Putamen (tissue), 1 donor: ENCODE data around the gene SDR42E1.
A peak's percentile ranks its signal among the peaks of the same experiment; 100 is the strongest.
"Not testable (repeated sequence)": the region's sequence is repeated elsewhere in the genome, so short reads cannot be mapped to it uniquely, and the experiment has no call there.

Experiments
- DNase-seq: peaks from one replicate; pipeline ENCODE4 v3.0.0-alpha.2; 2016; ENCODE audit warnings: low spot score

Gene SDR42E1

GRCh38 chr16:82037251-82037650 lies 26.0 kb upstream of the SDR42E1 start:
- no peak for DNase-seq

- no peak for DNase-seq
These were observed 23.8 kb upstream of the SDR42E1 start, which contains the start of gene HSD17B2 for GRCh38 chr16:82034981-82035612. Gene HSD17B2, plus strand, starts transcription at chr16:82035253. Its CDS starts 172 bp downstream, at chr16:82035425.

- DNase-seq = no peak
These were observed 22.5 kb upstream of the SDR42E1 start for GRCh38 chr16:82033683-82034300.

GRCh38 chr16:82033006-82033405 lies 21.7 kb upstream of the SDR42E1 start:
- no peak for DNase-seq

- DNase-seq = peak; percentile 33
These were observed 20.1 kb upstream of the SDR42E1 start for GRCh38 chr16:82031116-82032084.

- DNase-seq = no peak
These were observed 16.4 kb upstream of the SDR42E1 start for GRCh38 chr16:82027629-82028064.

GRCh38 chr16:82024883-82025282 lies 13.6 kb upstream of the SDR42E1 start:
- no peak for DNase-seq

- DNase-seq = peak; percentile 71
These were observed 13.0 kb upstream of the SDR42E1 start for GRCh38 chr16:82024316-82024715.

- DNase-seq = no peak
These were observed 11.9 kb upstream of the SDR42E1 start for GRCh38 chr16:82023206-82023605.

- DNase-seq = no peak
These were observed 8.8 kb upstream of the SDR42E1 start for GRCh38 chr16:82020051-82020450.

GRCh38 chr16:82019535-82019934 lies 8.3 kb upstream of the SDR42E1 start:
- no peak for DNase-seq

- DNase-seq = no peak
These were observed 6.8 kb upstream of the SDR42E1 start for GRCh38 chr16:82017911-82018568.

GRCh38 chr16:82016964-82017363 lies 5.7 kb upstream of the SDR42E1 start:
- no peak for DNase-seq

- DNase-seq = no peak
These were observed 5.0 kb upstream of the SDR42E1 start for GRCh38 chr16:82016263-82016662.

- no peak for DNase-seq
These were observed 1.9 kb upstream of the SDR42E1 start for GRCh38 chr16:82013139-82013538.

- no peak for DNase-seq
These were observed 621 bp downstream of the SDR42E1 start for GRCh38 chr16:82010649-82011048.

GRCh38 chr16:82009789-82010188 lies 1.5 kb downstream of the SDR42E1 start:
- DNase-seq = not testable (repeated sequence)

- no peak for DNase-seq
These were observed 2.2 kb downstream of the SDR42E1 start for GRCh38 chr16:82008957-82009592.

GRCh38 chr16:82007189-82007588 lies 4.1 kb downstream of the SDR42E1 start:
- no peak for DNase-seq

GRCh38 chr16:82006036-82006435 lies 5.2 kb downstream of the SDR42E1 start:
- no peak for DNase-seq

GRCh38 chr16:82005027-82005830 lies 6.0 kb downstream of the SDR42E1 start:
- DNase-seq = no peak
